GM13977 (cell line): ENCODE results near the gene CHADL.

Experiments used
- DNase-seq: peaks from one replicate; pipeline ENCODE4 v3.0.0; 2012; ENCODE audit warnings: low spot score
- CTCF ChIP-seq: IDR thresholded peaks from 2 replicates; pipeline ENCODE4 v1.5.1; 2012; ENCODE audit warnings: mild to moderate bottlenecking, control low read depth; ENCODE audit not compliant: insufficient read depth; ENCODE audit errors: extremely low read depth, missing control alignments
- in situ Hi-C: fragments of 300-500 bp; cut with MboI; formaldehyde crosslinking; loops from one replicate; pipeline ENCODE4 v1.12.0; 2022; ENCODE audit warnings: low sequenced_read_pairs, low pct_unique_long_range_greater_than_20kb, mixed read lengths, inconsistent platforms; ENCODE audit not compliant: unreplicated experiment

Gene CHADL

DNA sequence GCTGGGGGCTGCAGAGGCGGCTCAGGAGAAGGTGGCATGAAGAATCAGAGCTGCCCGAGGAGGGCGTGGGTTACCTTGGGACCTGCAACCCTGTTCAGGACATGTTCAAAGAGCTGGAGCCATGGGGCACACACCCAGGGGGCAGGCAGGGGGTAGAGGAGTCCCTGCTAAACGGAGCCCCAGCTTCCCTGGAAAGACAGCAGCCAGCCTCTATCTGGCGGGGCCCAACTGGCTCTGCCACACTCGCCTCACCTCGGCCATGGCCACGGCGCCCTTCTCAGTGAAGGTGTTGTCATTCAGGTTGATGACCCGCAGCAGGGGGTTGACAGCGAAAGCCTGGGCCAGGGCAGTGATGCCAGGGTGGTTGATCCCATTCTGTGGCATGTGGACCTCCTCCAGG is 17.0 kb upstream of the CHADL start:
- no peak for TF ChIP-seq CTCF
- DNase-seq: no peak
- in situ Hi-C loops: no loop called here

DNA sequence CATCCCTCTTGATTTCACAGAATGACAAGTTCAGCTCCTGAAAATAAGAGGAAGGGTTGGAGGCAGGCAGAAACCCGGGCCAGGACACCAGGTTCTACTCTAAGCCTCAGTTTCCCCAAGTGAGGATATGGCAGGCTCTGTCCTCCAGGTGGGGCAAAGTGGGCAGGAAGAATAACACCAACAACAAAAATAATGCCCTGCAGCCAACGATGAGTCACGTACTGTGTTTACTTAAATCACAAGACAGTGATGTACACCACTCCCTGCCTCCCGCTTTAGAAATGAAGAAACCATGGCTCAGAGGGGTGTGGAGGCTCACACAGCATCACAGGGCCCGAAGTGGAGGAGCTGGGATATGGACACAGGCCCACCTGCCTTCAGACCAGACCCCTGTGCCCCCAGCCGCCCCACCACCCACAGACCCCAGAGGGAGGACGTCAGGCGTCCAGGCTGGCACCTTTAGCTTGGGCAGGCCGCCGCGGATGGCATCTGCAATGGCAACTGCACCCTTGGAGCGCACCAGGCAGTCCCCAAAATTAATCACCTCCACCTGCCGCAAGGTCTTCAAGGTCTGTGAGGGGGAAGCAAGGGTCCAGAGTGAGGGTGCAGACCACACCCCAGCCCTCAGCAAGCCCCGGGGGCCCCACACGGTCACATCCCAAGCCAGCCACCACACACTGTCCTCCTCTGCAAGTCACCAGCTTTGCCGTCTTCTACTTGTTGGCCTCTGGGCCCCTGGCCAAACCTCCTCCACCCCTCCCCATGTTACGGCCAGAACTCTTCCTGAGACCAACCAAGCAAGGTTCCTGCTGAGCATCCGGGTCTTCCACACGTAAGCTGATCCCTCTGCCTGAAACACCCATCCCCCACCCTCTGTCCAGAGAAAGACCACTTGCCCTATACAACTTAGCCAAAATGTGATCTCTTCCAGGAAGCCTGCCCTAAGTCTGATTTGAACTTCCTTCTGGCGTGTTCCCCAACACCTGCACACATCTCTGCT is 15.8 kb upstream of the CHADL start:
- no peak for DNase-seq
- TF ChIP-seq CTCF: no peak
- in situ Hi-C loops: no loop called here

GRCh38 chr22:41254230-41254629 is 13.5 kb upstream of the CHADL start:
- no peak for DNase-seq
- no peak for TF ChIP-seq CTCF
- in situ Hi-C loops: no loop called here

GRCh38 chr22:41252365-41252764 is 11.6 kb upstream of the CHADL start:
- DNase-seq: no peak
- TF ChIP-seq CTCF: no peak
- in situ Hi-C loops: no loop called here

DNA sequence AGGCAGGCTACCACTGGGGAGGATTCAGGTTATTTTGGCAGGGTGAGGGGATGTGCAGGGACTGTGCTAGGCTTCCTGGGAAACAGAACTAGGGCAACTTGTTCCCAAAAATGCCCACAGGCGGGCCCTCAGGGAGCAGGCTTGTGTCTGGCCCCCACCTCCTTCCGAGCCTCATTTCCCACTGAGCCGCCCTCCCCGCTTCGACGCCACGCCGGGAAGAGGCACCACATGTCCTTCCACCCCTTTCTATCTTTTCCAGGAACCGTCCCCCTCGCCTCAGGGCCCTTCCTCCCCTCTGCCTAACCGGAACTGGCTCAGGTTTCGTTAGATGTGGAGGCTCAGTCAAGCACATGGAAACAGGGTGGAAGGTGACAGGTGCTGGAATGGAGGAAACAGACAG is 9.4 kb upstream of the CHADL start:
- no peak for TF ChIP-seq CTCF
- no peak for DNase-seq
- in situ Hi-C loops: no loop called here

- DNase-seq: no peak
- TF ChIP-seq CTCF: no peak
- in situ Hi-C loops: no loop called here
These were observed 8.7 kb upstream of the CHADL start for GRCh38 chr22:41249442-41249841.
